HepG2 (cell line): ENCODE measurements around the gene PRM2. TPM values are rescaled to one million over a fixed set of nuclear protein-coding genes. Genes with fewer than 3 reads are reported as not detected.

ENCODE experiments used
- ATF7-NPFF ChIP-seq: sonication (generic); formaldehyde crosslinking; IDR thresholded peaks from 2 replicates; pipeline ENCODE4 v1.8.1; 2023; ENCODE audit warnings: mild to moderate bottlenecking, low read depth, missing genetic modification reagents, moderate library complexity
- DMAP1 ChIP-seq: IDR thresholded peaks from 2 replicates; pipeline ENCODE4 v1.6.1; 2016
- DPF2 ChIP-seq: sonication (generic); formaldehyde crosslinking; IDR thresholded peaks from 2 replicates; pipeline ENCODE4 v1.4.0; 2020; ENCODE audit warnings: mild to moderate bottlenecking, low read depth, missing genetic modification reagents, borderline replicate concordance
- EP300 ChIP-seq, 3 experiments: sonication (generic) in 1 of 3; formaldehyde crosslinking in 1 of 3; IDR thresholded peaks; 2 replicates each; pipeline versions ENCODE4 v1.5.1 to v1.6.1; 2011 to 2020; ENCODE audit warnings: low read depth in 2 of 3, low read length in 2 of 3, borderline replicate concordance in 1 of 3, improper control_type of control experiment in 1 of 3, mild to moderate bottlenecking in 1 of 3, missing genetic modification reagents in 1 of 3, moderate library complexity in 1 of 3
- HES4 ChIP-seq: sonication (generic); formaldehyde crosslinking; IDR thresholded peaks from 2 replicates; pipeline ENCODE4 v1.9.0; 2021; ENCODE audit warnings: mild to moderate bottlenecking, missing genetic modification reagents, borderline replicate concordance
- HOXA9 ChIP-seq: sonication (generic); formaldehyde crosslinking; IDR thresholded peaks from 2 replicates; pipeline ENCODE4 v1.8.1; 2022; ENCODE audit warnings: missing genetic modification reagents, mild to moderate bottlenecking, moderate library complexity, borderline replicate concordance
- MAFG ChIP-seq: sonication (generic); formaldehyde crosslinking; IDR thresholded peaks from 2 replicates; pipeline ENCODE4 v1.5.1; 2020; ENCODE audit warnings: mild to moderate bottlenecking, missing genetic modification reagents
- MXI1 ChIP-seq: IDR thresholded peaks from 3 replicates; pipeline ENCODE4 v1.6.1; 2012; ENCODE audit warnings: low read depth, low read length, inconsistent platforms, borderline replicate concordance
- PBX2 ChIP-seq: IDR thresholded peaks from 2 replicates; pipeline ENCODE4 v1.6.1; 2016; ENCODE audit warnings: control low read depth
- PHF5A ChIP-seq: IDR thresholded peaks from one replicate; pipeline ENCODE4 v1.6.1; 2018; ENCODE audit warnings: low read depth, missing genetic modification reagents; ENCODE audit not compliant: unreplicated experiment
- SMC3 ChIP-seq: IDR thresholded peaks from 2 replicates; pipeline ENCODE4 v1.6.1; 2011; ENCODE audit warnings: low read length, improper control_type of control experiment
- SP4 ChIP-seq: sonication (generic); formaldehyde crosslinking; IDR thresholded peaks from 2 replicates; pipeline ENCODE4 v1.8.1; 2023; ENCODE audit warnings: mild to moderate bottlenecking, missing genetic modification reagents
- TBX2 ChIP-seq: sonication (generic); formaldehyde crosslinking; IDR thresholded peaks from 2 replicates; pipeline ENCODE4 v1.5.0; 2020; ENCODE audit warnings: missing genetic modification reagents, mild to moderate bottlenecking, borderline replicate concordance
- TCF7 ChIP-seq: sonication (generic); IDR thresholded peaks from 2 replicates; pipeline ENCODE4 v1.6.1; 2016; ENCODE audit warnings: antibody characterized with exemption, low read depth
- TOPORS ChIP-seq: sonication (generic); formaldehyde crosslinking; IDR thresholded peaks from 2 replicates; pipeline ENCODE4 v1.8.0; 2023; ENCODE audit warnings: mild to moderate bottlenecking, missing genetic modification reagents
- TSC22D2 ChIP-seq: sonication (generic); formaldehyde crosslinking; IDR thresholded peaks from 2 replicates; pipeline ENCODE4 v1.5.1; 2020; ENCODE audit warnings: missing genetic modification reagents, mild to moderate bottlenecking, borderline replicate concordance
- ZFP62 ChIP-seq: sonication (generic); formaldehyde crosslinking; IDR thresholded peaks from 2 replicates; pipeline ENCODE4 v1.4.0; 2020; ENCODE audit warnings: missing genetic modification reagents
- ZFP91 ChIP-seq: sonication (generic); formaldehyde crosslinking; IDR thresholded peaks from 2 replicates; pipeline ENCODE4 v1.9.0; 2022; ENCODE audit warnings: missing genetic modification reagents, mild to moderate bottlenecking, borderline replicate concordance
- ZNF276 ChIP-seq: sonication (generic); formaldehyde crosslinking; IDR thresholded peaks from 2 replicates; pipeline ENCODE4 v1.4.0; 2020; ENCODE audit warnings: mild to moderate bottlenecking, low read depth, missing genetic modification reagents
- ZNF451 ChIP-seq: sonication (generic); formaldehyde crosslinking; IDR thresholded peaks from 2 replicates; pipeline ENCODE4 v1.5.0; 2020; ENCODE audit warnings: mild to moderate bottlenecking, missing genetic modification reagents
- ZNF577 ChIP-seq: sonication (generic); formaldehyde crosslinking; IDR thresholded peaks from 2 replicates; pipeline ENCODE4 v1.4.0; 2020; ENCODE audit warnings: mild to moderate bottlenecking, low read depth, missing genetic modification reagents, borderline replicate concordance
- ZNF724P ChIP-seq: sonication (generic); formaldehyde crosslinking; IDR thresholded peaks from 2 replicates; pipeline ENCODE4 v1.8.0; 2022; ENCODE audit warnings: missing genetic modification reagents, borderline replicate concordance
- ZNF788 ChIP-seq: sonication (generic); formaldehyde crosslinking; IDR thresholded peaks from 2 replicates; pipeline ENCODE4 v1.5.0; 2020; ENCODE audit warnings: mild to moderate bottlenecking, missing genetic modification reagents, borderline replicate concordance
- ZNF839 ChIP-seq: sonication (generic); formaldehyde crosslinking; IDR thresholded peaks from 2 replicates; pipeline ENCODE4 v1.4.0; 2020; ENCODE audit warnings: missing genetic modification reagents, mild to moderate bottlenecking, borderline replicate concordance
- polyA plus RNA-seq, 8 experiments: library from polyadenylated mRNA; depleted of rRNA in 3 of 8; stranded (reverse) in 7 of 8; unstranded in 1 of 8; fragments of >200 nt; fragmentation: Illumina TruSeq in 4 of 8; extraction: Trizol in 4 of 8; gene quantifications; 2 replicates each; pipeline versions ENCODE4 v1.2.1 to v1.2.3, GENCODE V29; 2011 to 2016; ENCODE audit warnings: low read depth in 4 of 8, missing spikeins in 1 of 8, mixed read lengths in 1 of 8; ENCODE audit not compliant: insufficient read depth in 1 of 8
- total RNA-seq, 5 experiments: library from RNA; depleted of rRNA; stranded (reverse); fragments of >200 nt; fragmentation: Illumina TruSeq; extraction: Trizol; gene quantifications; 2 replicates each; pipeline ENCODE4 v1.2.3, GENCODE V29; 2016; ENCODE audit warnings: low read depth in 1 of 5

The PRM2 gene
- total and polyA plus RNA-seq, 2 of the 13 experiments (the other 11 are each of a cell fraction or from before 2014, with no cell fraction given): 0.54 TPM; not detected in 1

GRCh38 chr16:11255737-11256660 lies 20.3 kb downstream of the PRM2 start, which contains the start of gene SOCS1 (continued):
- TF ChIP-seq ZFP91 (0 out of 2 replicates have a peak, but pooled peaks have one; percentile 7), PHF5A (CRISPR knock-in tag) (peak; percentile 65), HOXA9 (CRISPR knock-in tag) (0 out of 2 replicates have a peak, but pooled peaks have one; percentile 75), PBX2 (CRISPR knock-in tag) (no peak), ATF7-NPFF (CRISPR knock-in tag) (peak; percentile 51), ZNF276 (CRISPR knock-in tag) (peak; percentile 37; the same call in 1 of the 2 replicates), TSC22D2 (CRISPR knock-in tag) (no peak), ZNF839 (no peak), DMAP1 (CRISPR knock-in tag) (peak; percentile 68; the same call in 1 of the 2 replicates), HES4 (CRISPR knock-in tag) (peak; percentile 85), ZFP62 (CRISPR knock-in tag) (0 out of 2 replicates have a peak, but pooled peaks have one; percentile 22), ZNF724P (CRISPR knock-in tag) (no peak), EP300 (IDR thresholded peaks at IDR 0.05; ENCODE audit: low read depth in 2 of 2, low read length in 2 of 2) (0 out of 4 replicates have a peak, but pooled peaks of 1 of the 2 experiments have one; percentile 16), EP300 (CRISPR knock-in tag; IDR thresholded peaks at IDR 0.05; ENCODE audit: borderline replicate concordance) (peak; percentile 17; the same call in 1 of the 2 replicates), MXI1 (peak; percentile 87; the same call in 2 of the 3 replicates), ZNF788 (CRISPR knock-in tag) (peak; percentile 61), TCF7 (no peak), TOPORS (CRISPR knock-in tag) (no peak; the same call in 1 of the 2 replicates), SMC3 (peak; percentile 45; the same call in 1 of the 2 replicates), ZNF577 (CRISPR knock-in tag) (no peak), MAFG (no peak), DPF2 (0 out of 2 replicates have a peak, but pooled peaks have one; percentile 2), TBX2 (CRISPR knock-in tag) (peak; percentile 70), SP4 (peak; percentile 89), ZNF451 (CRISPR knock-in tag) (no peak)
